A673 (cell line): ENCODE results near the gene BNC2. TPM values are rescaled to one million over a fixed set of nuclear protein-coding genes. Genes with fewer than 3 reads are reported as not detected.
A peak's percentile ranks its signal among the peaks of the same experiment; 100 is the strongest.

Experiments
- BruUV-seq: library from RNA; stranded (reverse); fragments of 400-500 nt; replicated peaks from 2 replicates; lab custom pipeline; 2021; lab: Mats Ljungman, UMichigan
- CTCF ChIA-PET: fragments of 300-600 bp; sonication (Branson Sonifier 250); formaldehyde crosslinking; loops from one replicate; lab custom pipeline; 2022; ENCODE audit warnings: antibody characterized with exemption; lab: Charles Lee
- POLR2A ChIA-PET: fragments of 300-600 bp; sonication (Branson Sonifier 250); formaldehyde crosslinking; loops from one replicate; lab custom pipeline; 2022; ENCODE audit warnings: antibody characterized with exemption; ENCODE audit not compliant: low non-redundant PET; lab: Charles Lee
- DNase-seq: peaks from one replicate; pipeline ENCODE4 v3.0.0-alpha.2; 2015; ENCODE audit warnings: low spot score
- H3K27ac ChIP-seq: fragments of 200-600 bp; sonication (generic); 2 replicates; pipeline ENCODE4 v1.5.1; 2016; ENCODE audit warnings: mixed run types, low read depth, mild to moderate bottlenecking, mixed read lengths, antibody characterized with exemption, low read length; ENCODE audit not compliant: poor library complexity, severe bottlenecking
- H3K27me3 ChIP-seq: fragments of 200-600 bp; sonication (generic); replicated peaks from 2 replicates; pipeline ENCODE4 v1.6.1; 2017; ENCODE audit warnings: mixed run types, low read depth, mild to moderate bottlenecking, mixed read lengths, antibody characterized with exemption, low read length; ENCODE audit not compliant: insufficient read depth, poor library complexity
- H3K36me3 ChIP-seq: fragments of 200-600 bp; sonication (generic); 2 replicates; pipeline ENCODE4 v1.6.1; 2016; ENCODE audit warnings: mixed run types, mild to moderate bottlenecking, mixed read lengths, antibody characterized with exemption, low read length; ENCODE audit not compliant: insufficient read depth, poor library complexity, severe bottlenecking
- H3K4me1 ChIP-seq: fragments of 200-600 bp; sonication (generic); 2 replicates; pipeline ENCODE4 v1.6.1; 2017; ENCODE audit warnings: mixed run types, mild to moderate bottlenecking, mixed read lengths, antibody characterized with exemption, low read length; ENCODE audit not compliant: insufficient read depth, poor library complexity, severe bottlenecking
- H3K4me3 ChIP-seq: fragments of 200-600 bp; sonication (generic); 2 replicates; pipeline ENCODE4 v1.5.1; 2016; ENCODE audit warnings: low read depth, mixed run types, mild to moderate bottlenecking, mixed read lengths, low read length; ENCODE audit not compliant: poor library complexity, severe bottlenecking
- H3K9me3 ChIP-seq: fragments of 200-600 bp; sonication (generic); 2 replicates; pipeline ENCODE4 v1.6.1; 2016; ENCODE audit warnings: mixed run types, low read depth, mild to moderate bottlenecking, mixed read lengths, antibody characterized with exemption, low read length; ENCODE audit not compliant: poor library complexity, severe bottlenecking
- CTCF ChIP-seq: fragments of 300-800, 200-600 bp; sonication (generic); conservative IDR thresholded peaks from 2 replicates; pipeline ENCODE4 v1.5.1; 2017; ENCODE audit warnings: low read depth, mild to moderate bottlenecking, antibody characterized with exemption, low read length, moderate library complexity, mixed read lengths
- EZH2 ChIP-seq: fragments of 200-600 bp; sonication (generic); IDR thresholded peaks from 2 replicates; pipeline ENCODE4 v1.6.1; 2017; ENCODE audit warnings: borderline replicate concordance, low read depth, mild to moderate bottlenecking, mixed read lengths, antibody characterized with exemption, low read length; ENCODE audit not compliant: poor library complexity, severe bottlenecking
- intact Hi-C: fragments of 100-400 bp; cut with micrococcal nuclease; formaldehyde crosslinking; loops from one replicate; pipeline ENCODE4 v1.10.0; 2022; ENCODE audit not compliant: unreplicated experiment
- total RNA-seq: library from RNA; stranded (reverse); gene quantifications from 2 replicates; pipeline ENCODE4 v1.2.3, GENCODE V29; 2021

The BNC2 gene
- total RNA-seq, 1 experiment from 2014 or later, result 0.45 TPM

- intact Hi-C loops, result no loop called here
- Histone ChIP-seq H3K9me3 (no peaks in the 10 kb centered on the region), H3K27ac (no peak overlapping the region), H3K36me3 (no peaks in the 10 kb centered on the region), H3K4me1 (no peaks in the 10 kb centered on the region), H3K4me3 (no peak overlapping the region), H3K27me3 (no peaks in the 10 kb centered on the region)
- ChIA-PET POLR2A (no interaction called here), CTCF (no interaction called here)
- DNase-seq, result no peak
- no TSS peak for BruUV-seq
- TF ChIP-seq CTCF (no peak), EZH2 (no peak)
Measured at GRCh38 chr9:16628413-16628812, 242.1 kb downstream of the BNC2 start.

DNA sequence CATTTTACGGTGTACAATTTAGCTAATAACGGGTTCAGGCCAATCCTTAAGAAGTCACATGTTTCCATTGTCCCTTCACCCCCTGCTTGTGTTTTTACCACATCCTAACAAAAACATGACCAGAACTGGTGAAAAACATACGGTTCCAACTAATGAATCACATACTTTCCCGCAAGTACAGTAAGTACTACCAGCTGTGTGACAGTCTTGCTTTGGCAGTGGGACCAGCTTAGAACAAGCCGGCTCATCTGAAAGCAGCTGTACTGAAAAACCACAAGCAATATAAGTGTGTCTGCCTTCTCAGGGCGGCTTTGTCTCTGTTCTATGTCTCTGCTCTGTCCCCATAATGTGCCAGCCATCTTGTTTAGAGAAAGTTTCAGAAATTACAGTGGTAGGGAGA is 242.5 kb downstream of the BNC2 start:
- Histone ChIP-seq H3K9me3 (no peaks in the 10 kb centered on the region), H3K4me1 (no peaks in the 10 kb centered on the region), H3K4me3 (no peak overlapping the region), H3K27ac (no peak overlapping the region), H3K27me3 (no peaks in the 10 kb centered on the region), H3K36me3 (no peaks in the 10 kb centered on the region)
- intact Hi-C loops, result no loop called here
- BruUV-seq, result no TSS peak
- ChIA-PET POLR2A (no interaction called here), CTCF (no interaction called here)
- DNase-seq, result peak; percentile 7
- TF ChIP-seq CTCF, result no peak
- TF ChIP-seq EZH2, result no peak

DNA sequence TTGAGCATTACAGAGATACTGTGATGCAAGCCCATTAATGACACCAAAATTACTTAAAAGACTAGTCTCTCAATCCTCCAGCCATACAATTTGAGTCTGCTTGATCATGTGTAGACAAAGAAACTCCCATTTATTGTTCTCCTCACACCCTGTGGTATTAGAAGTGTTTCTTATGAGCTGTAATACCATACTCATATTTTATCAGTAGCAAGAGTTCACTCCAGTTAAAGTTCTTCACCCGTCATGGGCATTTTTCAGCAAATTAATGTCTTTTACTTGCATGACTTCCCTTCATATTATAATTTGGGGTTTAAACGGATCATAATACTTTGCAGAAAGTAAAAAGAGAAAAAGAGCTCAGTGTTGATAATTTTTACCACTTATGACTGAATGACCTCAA is 242.9 kb downstream of the BNC2 start:
- no peaks in the 10 kb centered on the region for H3K36me3 ChIP-seq
- H3K4me1 ChIP-seq, result no peaks in the 10 kb centered on the region
- H3K4me3 ChIP-seq, result no peak overlapping the region
- ChIA-PET CTCF (no interaction called here), POLR2A (no interaction called here)
- no TSS peak for BruUV-seq
- H3K27ac ChIP-seq, result no peak overlapping the region
- TF ChIP-seq EZH2, result no peak
- TF ChIP-seq CTCF, result no peak
- intact Hi-C loops, result no loop called here
- H3K9me3 ChIP-seq, result no peaks in the 10 kb centered on the region
- H3K27me3 ChIP-seq, result no peaks in the 10 kb centered on the region
- DNase-seq, result no peak
